GM21576 (cell line): ENCODE measurements around the gene AURKAIP1.
"Not testable (repeated sequence)": the region's sequence is repeated elsewhere in the genome, so short reads cannot be mapped to it uniquely, and the experiment has no call there.

Experiments
- ATAC-seq: cut with Tn5 transposase; IDR thresholded peaks from one replicate; pipeline ENCODE4 v1.9.1; 2021; ENCODE audit warnings: mild to moderate bottlenecking, moderate library complexity; ENCODE audit not compliant: unreplicated experiment

The AURKAIP1 gene

GRCh38 chr1:1387098-1388077 lies 12.4 kb upstream of the AURKAIP1 start:
- no peak for ATAC-seq

GRCh38 chr1:1385931-1386330 lies 10.9 kb upstream of the AURKAIP1 start:
- ATAC-seq, result no peak

GRCh38 chr1:1385339-1385738 lies 10.3 kb upstream of the AURKAIP1 start:
- not testable (repeated sequence) for ATAC-seq

- ATAC-seq, result no peak
These were observed 6.3 kb upstream of the AURKAIP1 start for GRCh38 chr1:1381294-1381693.

- ATAC-seq, result no peak
These were observed 5.9 kb upstream of the AURKAIP1 start for GRCh38 chr1:1380860-1381259.

GRCh38 chr1:1377540-1378205 lies 2.7 kb upstream of the AURKAIP1 start:
- ATAC-seq, result no peak

GRCh38 chr1:1376551-1377226 lies 1.7 kb upstream of the AURKAIP1 start:
- ATAC-seq, result no peak

- ATAC-seq, result no peak
These were observed 448 bp downstream of the AURKAIP1 start for GRCh38 chr1:1374589-1374928.

- ATAC-seq, result no peak
These were observed 1.0 kb downstream of the AURKAIP1 start for GRCh38 chr1:1373815-1374588.

GRCh38 chr1:1373051-1373814 lies 1.8 kb downstream of the AURKAIP1 start:
- ATAC-seq, result no peak

GRCh38 chr1:1371746-1372711 lies 3.0 kb downstream of the AURKAIP1 start:
- no peak for ATAC-seq

- no peak for ATAC-seq
These were observed 3.7 kb downstream of the AURKAIP1 start for GRCh38 chr1:1371364-1371745.

- no peak for ATAC-seq
These were observed 4.2 kb downstream of the AURKAIP1 start for GRCh38 chr1:1370771-1371300.

GRCh38 chr1:1370094-1370493 lies 4.9 kb downstream of the AURKAIP1 start:
- ATAC-seq, result not testable (repeated sequence)

- ATAC-seq, result no peak
These were observed 7.7 kb downstream of the AURKAIP1 start for GRCh38 chr1:1367315-1367714.

GRCh38 chr1:1366699-1367066 lies 8.3 kb downstream of the AURKAIP1 start:
- ATAC-seq, result no peak

GRCh38 chr1:1365875-1366698 lies 8.9 kb downstream of the AURKAIP1 start:
- ATAC-seq, result no peak

- ATAC-seq, result no peak
These were observed 10.7 kb downstream of the AURKAIP1 start for GRCh38 chr1:1364266-1364665.
